GM19193 (cell line): ENCODE measurements around the gene HBD.

Experiments used
- POLR2A ChIP-seq: IDR thresholded peaks from 4 replicates; pipeline ENCODE4 v1.6.1; 2011; ENCODE audit not compliant: insufficient read depth, insufficient read length; ENCODE audit errors: extremely low read depth

HBD gene

GRCh38 chr11:5188201-5188600, 46.1 kb downstream of the HBD start:
- no peak for TF ChIP-seq POLR2A
